ENCODE results near the gene WDFY3.
A peak's percentile ranks its signal among the peaks of the same experiment; 100 is the strongest.

DNA sequence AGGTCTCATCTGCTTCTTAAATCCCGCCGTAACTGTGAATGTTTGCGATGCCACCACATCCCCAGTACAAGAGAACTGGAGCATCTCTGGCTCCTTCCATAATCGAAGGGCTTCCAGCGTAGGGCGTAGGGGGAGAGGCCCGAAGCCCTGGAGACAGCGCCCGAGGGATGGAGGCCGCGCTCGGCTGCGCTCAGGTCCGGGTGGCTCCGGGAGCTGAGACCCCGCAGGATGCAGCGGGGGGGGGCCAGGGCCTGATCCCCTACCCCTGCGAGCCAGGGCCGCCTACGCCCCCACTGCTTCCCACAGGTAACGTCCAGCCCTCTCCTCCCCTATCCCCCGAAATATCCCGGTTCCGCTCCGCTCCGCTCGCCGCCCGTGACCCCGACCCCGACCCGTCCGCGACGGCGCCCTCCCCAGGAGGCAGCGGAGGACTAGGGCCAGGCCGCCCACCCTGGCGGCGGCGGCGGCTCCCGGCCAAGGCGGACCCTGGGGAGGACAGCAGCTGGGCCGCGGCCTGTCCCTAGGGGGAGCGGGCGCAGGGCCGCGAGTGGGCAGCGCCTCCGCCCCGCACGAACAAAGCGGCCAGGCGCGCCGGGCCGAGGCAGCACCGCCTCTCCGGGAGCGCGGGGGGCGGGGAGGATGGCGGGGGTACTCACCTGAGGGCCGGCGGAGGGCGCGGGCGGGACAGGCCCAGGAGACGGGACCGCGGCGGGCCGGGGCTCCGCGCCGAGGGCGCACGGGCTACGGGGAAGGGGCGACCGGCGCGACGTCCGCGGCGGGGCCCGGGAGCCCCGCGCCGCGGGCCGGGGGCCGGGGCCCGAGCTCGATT is 723 bp downstream of the WDFY3 start:
- TF ChIP-seq POLR2A (IDR thresholded peaks at IDR 0.05), result no peak
- TF ChIP-seq CTCF (IDR thresholded peaks at IDR 0.05), result peak in 3 of 6 experiments; percentile 12 to 31 (median 23)
